Frontal cortex (tissue), 4 donors: ENCODE results near the gene TUFT1. TPM values are rescaled to one million over a fixed set of nuclear protein-coding genes. Genes with fewer than 3 reads are reported as not detected.

Experiments used
- DNase-seq, 2 donors: peaks; one replicate each; pipeline ENCODE4 v3.0.0; 2012; ENCODE audit warnings: low spot score in 2 of 2
- FAIRE-seq: peaks from 2 replicates; lab custom pipeline; 2012; peaks lifted over from hg19 to GRCh38; lab: Jason Lieb, UNC
- total RNA-seq: library from RNA; depleted of rRNA; stranded (reverse); fragments of >200 nt; gene quantifications from one replicate; pipeline ENCODE4 v1.2.3, GENCODE V29; 2014
- donor health status: control.
- donor health status: control.
- donor health status: control.

TUFT1 gene
- total RNA-seq, 1 donor from 2014 or later = 9.8 TPM

GRCh38 chr1:151535326-151536271 is 4.5 kb upstream of the TUFT1 start:
- DNase-seq (no peak), FAIRE-seq (no peak)

GRCh38 chr1:151536499-151536898 is 3.6 kb upstream of the TUFT1 start:
- FAIRE-seq (no peak), DNase-seq (no peak)

- FAIRE-seq (no peak), DNase-seq (no peak)
Measured at GRCh38 chr1:151537112-151537511, 3.0 kb upstream of the TUFT1 start.

GRCh38 chr1:151539321-151540020 is 638 bp upstream of the TUFT1 start:
- DNase-seq (peak in 1 of 2 donors; percentile 59), FAIRE-seq (no peak)

GRCh38 chr1:151540982-151541377 is 871 bp downstream of the TUFT1 start:
- FAIRE-seq (no peak), DNase-seq (no peak)

GRCh38 chr1:151541752-151542151 is 1.6 kb downstream of the TUFT1 start:
- no peak for DNase-seq
- no peak for FAIRE-seq

GRCh38 chr1:151542710-151543129 is 2.6 kb downstream of the TUFT1 start:
- DNase-seq = no peak
- no peak for FAIRE-seq

- no peak for FAIRE-seq
- no peak for DNase-seq
Measured at GRCh38 chr1:151545542-151545941, 5.4 kb downstream of the TUFT1 start.

GRCh38 chr1:151546011-151546925 is 6.2 kb downstream of the TUFT1 start:
- no peak for FAIRE-seq
- no peak for DNase-seq

GRCh38 chr1:151547119-151547899 is 7.2 kb downstream of the TUFT1 start:
- DNase-seq (no peak), FAIRE-seq (no peak)

GRCh38 chr1:151547900-151548230 is 7.8 kb downstream of the TUFT1 start:
- FAIRE-seq = no peak
- DNase-seq = no peak

GRCh38 chr1:151549199-151549598 is 9.1 kb downstream of the TUFT1 start:
- no peak for DNase-seq
- FAIRE-seq = no peak

GRCh38 chr1:151553659-151554058 is 13.6 kb downstream of the TUFT1 start:
- no peak for FAIRE-seq
- no peak for DNase-seq

- FAIRE-seq = no peak
- DNase-seq = no peak
Measured at GRCh38 chr1:151556052-151556451, 15.9 kb downstream of the TUFT1 start.

- DNase-seq (no peak), FAIRE-seq (no peak)
Measured at GRCh38 chr1:151562661-151563060, 22.6 kb downstream of the TUFT1 start.

- no peak for FAIRE-seq
Measured at GRCh38 chr1:151563376-151563775, 23.3 kb downstream of the TUFT1 start.

GRCh38 chr1:151565502-151566189 is 25.5 kb downstream of the TUFT1 start:
- no peak for FAIRE-seq

More at GRCh38 chr1:151563376-151563775, 23.3 kb downstream of the TUFT1 start:
- no peak for DNase-seq

GRCh38 chr1:151568626-151569088 is 28.5 kb downstream of the TUFT1 start:
- FAIRE-seq (no peak), DNase-seq (no peak)

More at GRCh38 chr1:151565502-151566189, 25.5 kb downstream of the TUFT1 start:
- DNase-seq = no peak

- DNase-seq = no peak
- FAIRE-seq = no peak
Measured at GRCh38 chr1:151570819-151571218, 30.7 kb downstream of the TUFT1 start.
